Prostate gland (tissue), 2 donors: ENCODE measurements around the gene NXPH4.

Experiments used
- CTCF ChIP-seq, 4 experiments: fragments of 200-600 bp in 2 of 4; fragments of 450-650 bp in 2 of 4; sonication (generic) in 2 of 4; IDR thresholded peaks; 1 replicate in 3 of 4; 2 replicates in 1 of 4; pipeline ENCODE4 v1.5.1; 2016 to 2019; ENCODE audit warnings: antibody characterized with exemption in 4 of 4, mild to moderate bottlenecking in 2 of 4, moderate library complexity in 2 of 4
- POLR2AphosphoS5 ChIP-seq: sonication (generic); formaldehyde crosslinking; IDR thresholded peaks from one replicate; pipeline ENCODE4 v1.6.1; 2017; ENCODE audit warnings: antibody characterized with exemption

DNA sequence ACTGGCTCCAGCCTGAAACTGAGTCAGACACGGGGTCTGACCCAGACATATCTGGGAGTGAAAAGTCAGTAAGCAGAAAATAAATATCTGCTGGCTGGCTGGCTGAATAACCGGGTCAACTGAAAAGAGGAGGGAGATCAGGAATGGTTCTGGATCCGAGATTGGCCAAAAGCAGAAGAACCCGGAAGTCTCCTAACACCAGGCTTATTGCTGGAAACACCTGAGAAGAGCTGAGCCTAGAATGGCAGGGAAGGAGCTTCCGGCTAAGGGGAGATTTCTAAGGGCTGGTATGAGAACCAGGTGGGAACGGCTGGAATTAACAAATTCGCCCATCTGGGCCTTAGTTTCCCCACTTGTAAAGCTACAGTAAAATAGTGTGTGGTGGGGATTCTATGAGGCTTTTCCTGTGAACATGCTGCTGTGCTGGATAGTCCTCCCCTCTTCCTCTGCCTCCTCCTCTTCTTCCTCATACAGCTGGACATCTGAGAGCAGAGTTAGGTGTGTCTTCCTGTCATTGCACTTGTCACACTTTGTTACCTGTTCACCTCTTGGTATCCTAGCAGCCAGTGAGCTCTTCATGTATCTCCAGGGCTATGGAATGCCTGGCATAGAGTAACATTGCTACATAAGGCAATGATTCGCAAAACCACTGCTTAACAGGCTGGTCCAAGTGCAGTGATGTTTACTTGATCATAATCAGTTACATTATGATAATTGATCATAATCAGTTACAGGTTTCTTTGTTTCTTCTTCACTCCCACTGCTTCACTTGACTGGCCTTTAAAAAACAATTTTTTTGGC lies 10.9 kb downstream of the NXPH4 start:
- TF ChIP-seq CTCF (IDR thresholded peaks at IDR 0.05) (no peak), POLR2AphosphoS5 (no peak)
